T-helper 2 cell (primary cell): ENCODE data around the gene MYO15B.

ENCODE experiments used
- DNase-seq, 5 experiments: peaks; one replicate each; pipeline versions ENCODE4 v3.0.0 to v3.0.0-alpha.2; 2012 to 2022
- total RNA-seq, 2 donors: gene quantifications; one replicate each; lab custom pipeline; 2026; lab: John Stamatoyannopoulos, UW

The MYO15B gene
- total RNA-seq: 60.5 to 63.9 reads per million in 2 donors

DNA sequence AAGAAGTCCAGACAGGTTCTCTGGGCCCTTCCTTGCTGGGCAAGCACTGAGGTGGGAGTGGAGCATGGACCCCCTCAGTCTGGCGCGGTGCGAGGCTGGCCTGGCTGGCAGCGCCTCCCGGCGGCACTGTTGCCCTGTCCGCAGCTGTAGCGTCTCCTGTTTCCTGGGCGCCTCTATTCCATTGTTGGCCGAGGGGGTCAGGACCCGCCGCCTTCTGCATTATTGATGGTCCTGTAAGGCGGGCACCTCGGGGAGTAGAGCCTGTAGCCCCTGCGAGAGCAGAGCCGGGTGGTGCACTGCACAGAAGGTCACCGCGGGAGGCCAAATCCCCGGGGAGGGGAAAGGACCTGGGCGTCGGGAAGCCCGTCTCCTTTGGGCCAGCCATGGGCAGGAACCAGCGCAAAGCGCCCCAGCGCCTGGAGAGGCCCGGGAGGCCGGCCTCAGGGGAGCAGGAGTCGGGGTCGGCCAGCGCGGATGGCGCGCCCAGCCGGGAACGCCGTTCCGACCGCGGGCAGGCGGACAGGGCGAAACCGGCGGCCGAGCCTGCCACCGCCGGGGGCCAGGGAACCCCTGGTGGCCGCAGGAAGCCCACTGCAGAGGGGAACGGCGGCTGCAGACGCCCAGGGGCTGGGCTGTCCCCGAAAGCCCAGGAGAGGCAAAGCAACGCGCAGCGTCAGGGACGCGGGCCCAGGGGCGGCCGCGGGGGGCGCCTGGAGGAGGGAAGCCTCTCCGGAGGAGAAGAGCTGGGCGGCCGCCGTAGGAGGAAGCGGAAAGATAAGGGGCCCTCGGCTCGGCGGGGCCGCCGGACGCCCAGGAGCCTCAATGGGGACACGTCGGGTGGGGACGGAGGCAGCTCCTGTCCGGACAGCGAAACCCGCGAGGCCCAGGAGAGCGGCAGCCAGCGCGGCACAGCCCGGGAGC, at the start of gene MYO15B:
MYO15B (plus strand) TSS at position 126 of the 921 bp plus-strand sequence; CDS start at position 384, 258 bp downstream.
- DNase-seq: peak in 4 of 5 experiments; percentile 26 to 53 (median 39)

DNA sequence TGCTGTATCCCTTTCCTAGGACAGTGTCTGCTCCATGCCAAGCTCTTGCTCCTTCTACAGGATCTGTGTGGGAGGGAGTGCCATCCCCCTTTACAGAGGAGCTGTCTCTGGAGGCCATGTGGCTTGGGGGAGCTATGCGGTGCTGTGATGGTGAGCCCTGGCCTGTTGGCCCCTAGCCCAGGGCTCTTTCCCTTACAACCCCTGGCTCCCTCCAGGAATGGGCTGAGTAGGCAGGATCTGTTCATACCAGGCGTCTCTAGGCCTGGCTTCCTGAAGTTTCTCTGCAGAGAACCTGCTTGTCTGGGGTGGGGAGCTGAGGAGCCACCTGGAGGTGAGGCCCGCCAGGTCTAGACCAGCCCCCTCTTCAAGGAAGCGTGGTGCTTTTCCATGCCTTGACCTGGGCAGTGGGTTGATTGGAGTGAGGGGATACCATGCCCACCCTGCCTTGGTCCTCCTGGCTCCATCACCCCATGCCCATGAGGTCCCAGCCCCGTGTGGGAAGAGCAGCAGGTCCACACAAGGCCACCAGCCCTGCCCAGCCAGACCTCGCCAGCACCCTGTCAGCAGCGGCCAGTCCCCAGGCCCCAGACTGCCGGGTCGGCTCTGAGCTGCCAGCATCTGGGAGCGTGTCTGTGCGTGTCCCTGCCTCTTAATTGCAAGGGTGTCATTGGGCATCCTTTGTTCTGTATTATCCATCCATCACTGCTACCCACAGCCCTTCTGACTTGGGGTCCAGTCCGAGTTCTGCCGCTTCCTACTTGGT, 47.5 kb upstream of the MYO15B start:
- no peak for DNase-seq

DNA sequence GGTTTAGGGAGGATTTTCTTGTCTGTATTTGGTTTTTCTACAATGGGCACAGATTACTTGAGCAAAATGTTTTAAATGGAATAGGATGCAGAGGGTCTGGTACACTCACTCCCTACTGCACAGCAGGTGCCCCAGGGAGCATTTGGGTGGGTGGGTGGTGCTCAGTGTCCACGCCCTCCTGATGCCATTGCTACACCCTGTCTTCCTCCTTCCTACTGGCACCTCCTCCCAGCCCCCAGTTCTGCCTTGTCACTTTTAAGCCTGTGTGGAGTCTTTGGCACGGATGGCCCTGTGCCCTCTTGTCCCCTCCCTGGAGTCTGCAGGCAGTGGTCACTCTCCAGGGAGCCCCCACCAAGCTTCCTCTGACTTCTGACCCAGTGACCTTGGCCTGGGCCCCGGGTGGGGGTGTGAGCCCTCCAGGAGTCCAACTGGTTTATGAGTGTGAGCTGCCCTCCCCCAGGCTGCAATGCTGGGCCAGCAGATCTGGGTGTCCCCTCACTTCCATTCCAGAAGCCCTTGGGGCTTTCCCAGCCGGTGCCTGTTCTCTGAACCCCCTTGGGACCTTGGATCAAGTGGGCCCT, 46.6 kb upstream of the MYO15B start:
- no peak for DNase-seq

DNA sequence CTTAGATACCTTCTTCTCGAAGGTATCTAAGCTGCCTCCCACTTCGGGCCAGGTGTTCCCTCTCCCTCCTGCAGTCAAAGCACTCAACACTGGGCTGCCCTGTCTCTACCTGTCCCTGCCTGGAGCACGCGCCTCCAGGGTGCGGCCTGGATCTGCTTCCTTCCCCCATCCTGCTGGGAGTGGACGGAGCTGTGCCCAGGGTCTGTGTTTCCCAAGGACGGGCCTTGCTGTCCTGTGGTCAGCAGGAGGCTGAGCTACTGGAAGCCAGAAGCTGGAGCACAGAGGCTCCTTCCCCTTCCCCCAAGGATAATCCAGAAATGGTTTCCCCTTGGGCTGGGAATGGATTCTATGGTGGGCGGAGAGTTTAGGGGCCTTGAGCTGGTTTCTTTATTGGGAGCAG, 45.4 kb upstream of the MYO15B start:
- no peak for DNase-seq

DNA sequence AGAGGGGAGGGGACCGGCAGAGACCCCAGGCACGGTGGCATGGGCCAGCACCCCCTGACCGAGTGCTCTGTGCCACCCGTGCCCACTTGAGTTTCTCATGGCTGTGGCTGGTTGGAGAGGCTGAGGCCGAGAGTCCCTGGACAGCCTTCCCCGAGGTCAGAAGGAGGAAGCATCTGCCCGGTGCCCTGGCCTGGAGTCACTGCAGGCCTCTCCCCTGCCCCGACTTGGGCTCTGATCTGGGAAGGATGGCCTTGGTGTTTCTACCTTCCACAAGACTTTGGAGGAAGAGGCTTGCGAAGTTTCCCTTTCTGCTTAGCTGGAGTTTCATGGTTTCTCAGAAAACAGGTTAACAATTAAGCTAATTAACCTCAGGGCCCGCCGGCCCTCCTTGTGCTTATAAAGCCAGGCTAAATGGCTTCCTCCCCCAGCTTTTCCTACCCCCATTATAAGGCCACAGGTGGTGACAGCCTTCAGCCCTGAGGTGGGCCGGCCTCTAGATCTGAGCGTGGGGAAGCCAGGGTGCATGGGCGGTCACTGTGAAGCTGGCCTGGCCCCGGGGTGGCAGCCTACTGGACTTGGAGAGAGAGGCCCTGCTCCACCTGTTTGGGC, 44.8 kb upstream of the MYO15B start:
- no peak for DNase-seq

DNA sequence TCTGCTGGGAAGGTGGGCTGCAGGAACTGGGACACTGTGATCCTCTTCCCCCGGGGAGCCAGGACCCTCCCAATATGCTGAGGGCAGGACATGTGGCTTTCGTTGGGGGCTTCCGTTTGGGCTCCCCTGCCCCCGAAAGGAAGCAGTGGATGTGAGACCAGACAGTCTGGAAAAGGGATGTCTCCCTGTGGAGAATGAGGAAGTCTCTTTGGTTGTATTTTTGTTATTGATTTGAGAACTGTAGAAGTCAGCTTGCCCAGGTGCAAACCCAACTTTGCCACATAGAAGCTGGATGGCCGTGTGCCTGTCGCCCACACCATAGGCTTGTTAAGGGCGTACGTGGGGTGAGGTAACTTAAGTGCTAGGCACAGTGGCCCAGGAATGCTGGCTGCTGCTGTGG, 43.4 kb upstream of the MYO15B start:
- no peak for DNase-seq

DNA sequence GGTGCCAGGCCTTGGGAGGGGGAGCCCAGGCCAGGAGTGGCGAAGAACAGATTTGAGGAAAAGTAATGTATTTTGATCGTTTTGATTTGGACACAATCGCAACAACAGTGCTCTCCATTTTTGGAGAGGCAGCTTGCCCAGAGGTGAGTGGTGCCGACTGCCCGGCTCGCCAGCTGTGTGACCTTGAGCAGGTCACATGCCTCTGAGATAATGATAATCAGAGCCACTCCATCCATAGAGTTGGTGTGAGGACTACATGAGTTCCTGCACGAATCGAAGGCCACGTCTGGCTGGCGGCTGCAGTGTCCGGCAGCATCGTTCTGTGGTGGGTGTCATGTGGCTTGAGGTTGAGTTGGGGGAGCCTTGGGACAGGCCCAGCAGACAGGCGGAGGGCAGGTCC, 41.4 kb upstream of the MYO15B start:
- DNase-seq: no peak

DNA sequence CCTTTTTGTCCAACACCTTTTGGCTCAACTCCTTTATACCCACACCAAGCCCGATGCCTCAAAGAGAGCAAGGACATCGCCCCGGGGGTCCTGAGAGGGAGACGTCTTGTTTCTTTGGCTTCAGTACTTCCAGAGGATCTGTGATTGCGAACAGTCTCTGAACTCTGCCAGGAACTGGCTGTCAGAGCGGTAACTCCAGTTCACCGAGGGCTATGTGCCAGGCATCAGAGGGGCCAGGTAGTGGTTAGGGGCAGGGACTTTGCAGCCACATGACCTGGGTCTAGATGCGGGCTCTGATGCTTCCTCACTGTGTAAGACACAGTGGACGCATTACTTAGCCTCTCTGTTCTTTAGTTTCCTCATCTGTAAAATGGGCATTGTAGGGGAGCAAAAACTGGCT, 40.5 kb upstream of the MYO15B start:
- DNase-seq: no peak

DNA sequence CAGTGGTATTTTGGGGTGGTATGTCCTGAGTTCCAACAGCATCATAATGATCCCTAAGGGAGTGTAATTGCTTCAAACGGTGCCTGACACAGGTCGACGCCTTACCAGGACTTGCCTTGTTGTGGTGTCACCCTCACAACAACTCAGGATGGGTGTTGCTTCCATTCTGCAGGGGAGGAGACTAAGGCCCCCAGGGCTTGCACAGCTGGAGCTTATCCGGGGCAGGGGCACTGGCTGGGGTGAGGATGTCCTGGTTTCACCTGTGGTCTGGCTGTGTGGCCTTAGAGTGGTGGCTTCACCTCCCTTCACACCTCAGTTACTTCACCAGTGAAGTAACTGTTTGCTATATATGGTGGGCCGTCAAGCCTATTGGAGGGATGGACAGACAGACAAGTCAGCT, 38.8 kb upstream of the MYO15B start:
- no peak for DNase-seq

DNA sequence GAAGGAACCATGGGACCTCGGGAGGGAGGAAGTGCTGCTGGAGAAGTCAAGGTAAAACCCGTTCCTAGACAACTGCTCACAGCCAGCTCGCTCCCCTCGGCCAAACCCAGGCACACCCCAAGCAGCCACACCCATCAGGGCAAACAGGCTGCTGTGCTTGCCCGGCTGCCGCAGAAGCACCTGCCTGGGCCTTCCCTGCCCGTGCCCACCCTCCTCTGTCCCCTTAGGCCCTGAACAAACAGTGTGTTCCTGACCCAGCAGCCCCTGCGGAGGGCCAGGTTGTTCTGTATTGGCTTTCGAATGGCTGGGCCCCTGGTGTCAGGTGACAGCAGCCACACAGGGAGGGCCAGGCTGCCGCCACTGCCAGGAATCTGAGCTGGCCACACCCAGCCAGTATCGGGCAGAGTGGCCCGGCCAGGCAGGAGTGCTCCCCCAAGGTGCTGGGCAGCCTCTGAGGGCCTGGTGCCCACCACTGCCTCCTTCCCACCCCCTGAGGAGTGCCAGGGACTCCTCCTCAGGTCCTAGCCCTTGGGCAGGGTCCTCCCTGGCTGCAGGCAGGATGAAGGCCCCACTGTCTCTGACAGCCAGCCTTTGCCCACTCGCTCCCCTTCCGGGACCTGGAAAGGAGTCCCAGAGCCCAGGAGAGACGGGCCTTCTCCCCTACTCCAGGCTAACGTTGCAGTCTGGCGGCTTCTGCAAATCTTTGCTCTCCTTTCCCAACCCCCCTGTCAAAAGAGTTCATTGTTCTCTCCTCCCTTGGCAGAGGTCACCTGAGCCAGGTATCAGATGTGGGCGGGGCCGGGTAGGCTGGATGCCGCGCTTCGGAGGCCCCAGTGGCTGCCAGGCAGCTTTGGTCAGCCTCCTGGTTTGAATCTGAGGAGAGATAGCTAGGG, 38.1 kb upstream of the MYO15B start:
- no peak for DNase-seq

DNA sequence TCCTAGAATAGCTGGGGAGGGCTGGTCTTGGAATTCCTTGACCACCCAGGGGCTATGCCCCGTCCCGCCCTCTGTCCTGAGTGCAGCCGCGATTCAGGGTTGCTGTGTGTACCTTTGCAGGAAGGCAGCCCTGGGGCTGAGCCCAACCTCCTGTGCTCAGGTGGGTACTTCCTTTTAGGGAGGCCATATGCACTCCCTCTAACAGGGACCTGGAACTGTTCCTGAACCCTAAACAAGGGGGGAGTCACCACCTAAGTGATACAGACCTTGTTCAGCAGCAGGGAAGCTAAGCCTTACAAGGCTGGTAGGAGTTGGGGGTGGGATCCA, 37.5 kb upstream of the MYO15B start:
- no peak for DNase-seq

DNA sequence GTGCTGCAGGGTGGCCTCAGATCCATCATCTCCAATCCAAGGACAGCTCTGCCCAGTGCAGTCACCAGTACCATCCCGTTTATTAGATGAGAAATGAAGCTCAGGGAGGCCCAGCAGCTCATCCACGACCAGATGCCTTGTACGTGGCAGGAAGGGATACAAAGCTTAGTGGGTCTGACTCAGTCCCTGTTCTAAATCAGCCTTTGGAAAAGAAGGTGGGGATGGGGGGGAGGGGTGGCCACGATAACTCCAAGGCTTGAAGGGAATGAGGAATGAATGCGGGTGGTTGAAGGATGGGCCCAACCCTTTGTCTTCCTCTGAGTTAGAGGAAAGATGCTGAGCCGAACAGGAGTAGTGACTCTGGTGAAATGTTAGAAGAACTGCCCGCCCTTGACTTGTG, 36.3 kb upstream of the MYO15B start:
- DNase-seq: no peak

DNA sequence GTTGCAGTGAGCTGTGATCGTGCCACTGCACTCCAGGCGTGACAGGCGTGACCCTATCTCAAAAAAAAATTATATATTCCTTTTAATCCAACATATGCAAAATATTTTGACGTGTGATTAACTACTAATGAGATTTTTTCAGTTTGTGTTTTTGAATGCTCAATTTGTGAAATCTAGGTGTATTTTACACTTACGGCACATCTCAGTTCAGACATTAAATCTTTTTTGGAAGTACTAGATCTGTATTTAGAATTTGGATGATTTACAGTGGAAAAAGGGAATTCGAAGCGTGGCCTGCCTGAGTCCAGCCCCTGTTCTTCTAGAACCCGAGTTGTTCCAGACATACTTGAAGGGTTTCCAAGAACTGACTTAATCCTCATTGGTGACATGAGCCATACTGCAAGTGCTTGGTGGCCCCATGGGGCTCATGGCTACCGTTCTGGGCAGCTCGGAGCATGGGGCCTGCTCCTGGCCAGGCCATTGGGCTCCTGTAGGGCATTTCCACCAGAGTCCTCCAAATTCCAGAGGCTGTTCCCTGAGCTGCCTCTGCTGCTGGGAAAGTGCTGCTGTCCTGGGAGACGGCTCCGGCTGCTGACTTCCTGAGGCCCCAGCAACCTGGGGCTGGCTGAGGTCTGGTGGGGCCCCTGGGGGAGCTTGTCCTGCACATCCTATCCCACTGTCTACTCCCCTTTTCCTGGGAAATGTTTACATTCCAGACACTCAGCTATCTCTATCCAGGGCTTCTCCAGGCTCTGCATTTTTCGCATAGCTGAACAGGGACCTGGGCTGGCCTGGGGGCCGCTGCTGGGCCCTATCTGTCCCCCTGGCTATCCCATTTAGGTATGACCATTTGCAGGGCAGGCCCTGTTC, 34.9 kb upstream of the MYO15B start:
- DNase-seq: no peak

DNA sequence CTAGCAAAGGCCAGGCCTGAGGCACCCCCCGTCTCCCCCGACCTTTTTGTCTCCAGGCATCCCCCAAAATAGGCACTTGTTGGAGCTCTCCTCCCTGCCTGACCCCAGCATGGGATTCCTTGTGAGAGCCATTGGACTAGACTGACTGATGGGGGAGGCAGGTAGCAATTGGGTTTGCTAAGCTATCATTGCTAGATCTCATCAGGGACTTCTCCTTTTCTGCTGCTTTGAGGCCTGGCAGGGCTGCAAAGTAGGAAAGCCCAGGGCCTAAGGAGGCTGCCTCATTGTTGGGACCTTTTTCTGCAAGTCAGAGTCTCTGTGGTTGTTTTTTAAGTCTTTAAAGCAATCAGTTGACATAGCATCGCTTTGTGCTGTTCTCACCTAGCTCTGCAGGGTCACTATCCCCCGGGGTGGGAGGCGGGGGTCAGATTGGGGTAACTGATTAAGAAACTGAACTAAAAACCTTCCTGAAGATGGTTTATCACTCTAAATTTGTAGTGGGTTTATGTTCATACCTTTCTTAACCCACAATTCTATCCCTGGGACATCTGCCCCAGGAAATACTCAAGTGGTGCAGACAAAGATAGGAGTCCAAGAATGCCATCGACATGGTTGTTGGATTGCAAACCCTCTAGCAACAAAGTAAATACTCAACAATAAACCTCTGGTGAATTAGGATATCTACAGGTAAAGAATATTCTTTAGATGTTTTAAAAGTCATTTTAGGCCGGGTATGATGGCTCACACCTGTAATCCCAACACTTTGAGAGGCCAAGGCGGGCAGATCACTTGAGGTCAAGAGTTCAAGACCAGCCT, 34.1 kb upstream of the MYO15B start:
- no peak for DNase-seq

DNA sequence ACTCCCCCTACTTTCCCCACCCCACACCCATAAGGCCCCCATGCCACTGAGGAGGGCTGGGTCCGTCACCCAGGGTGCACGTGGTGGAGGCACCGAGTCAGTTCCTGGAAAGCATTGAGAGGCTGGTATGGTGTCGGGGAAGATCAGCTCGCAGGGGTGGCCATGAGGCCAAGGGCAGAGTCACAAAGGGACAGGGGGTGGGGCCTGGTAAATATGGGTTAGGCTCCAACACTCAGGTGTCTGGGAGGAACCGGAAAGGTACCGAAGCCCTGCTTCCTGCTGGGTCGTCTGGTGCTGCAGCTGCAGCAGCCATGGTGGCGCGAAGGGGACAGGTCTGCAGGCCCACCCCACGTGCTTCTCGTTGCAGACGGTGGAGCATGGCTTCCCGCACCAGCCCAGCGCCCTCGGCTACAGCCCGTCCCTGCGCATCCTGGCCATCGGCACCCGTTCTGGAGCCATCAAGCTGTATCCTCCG, 31.9 kb upstream of the MYO15B start:
- no peak for DNase-seq

DNA sequence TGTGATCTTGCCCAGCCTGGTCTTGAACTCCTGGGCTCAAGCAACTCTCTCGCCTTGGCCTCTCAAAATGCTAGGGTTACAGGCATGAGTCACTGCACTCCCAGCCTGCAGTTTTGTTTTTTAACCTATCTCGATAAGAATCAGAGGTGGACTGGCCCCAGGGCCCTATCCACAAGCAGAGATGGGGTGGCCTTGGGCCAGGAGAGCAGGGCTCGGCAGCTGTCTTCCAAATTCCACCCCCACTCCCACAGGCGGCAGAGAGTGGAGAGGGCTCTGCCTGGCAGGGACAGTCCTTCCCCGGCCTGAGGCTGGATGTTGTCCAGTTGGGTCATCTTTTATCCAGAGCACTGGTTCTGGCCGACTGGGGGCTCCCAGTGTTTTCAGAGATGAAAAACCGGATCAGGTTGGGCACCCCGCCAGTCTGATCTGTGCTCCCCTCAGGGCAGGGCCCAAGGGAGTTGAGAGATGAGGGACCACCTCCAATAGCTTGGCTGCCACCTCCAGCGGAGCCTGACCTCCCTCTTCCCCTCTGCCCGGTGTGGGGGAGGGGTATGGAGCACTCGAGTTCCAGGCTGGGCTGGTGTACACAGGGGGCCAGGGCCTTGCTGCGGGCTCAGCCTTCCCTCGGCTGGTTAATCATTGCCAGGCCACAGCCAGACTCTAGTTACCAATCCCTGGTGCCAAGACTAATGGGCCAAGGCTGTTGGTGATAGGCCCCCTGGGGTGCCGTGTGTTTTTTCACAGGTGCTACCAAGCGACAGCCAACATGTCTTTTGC, 30.3 kb upstream of the MYO15B start:
- DNase-seq: no peak

DNA sequence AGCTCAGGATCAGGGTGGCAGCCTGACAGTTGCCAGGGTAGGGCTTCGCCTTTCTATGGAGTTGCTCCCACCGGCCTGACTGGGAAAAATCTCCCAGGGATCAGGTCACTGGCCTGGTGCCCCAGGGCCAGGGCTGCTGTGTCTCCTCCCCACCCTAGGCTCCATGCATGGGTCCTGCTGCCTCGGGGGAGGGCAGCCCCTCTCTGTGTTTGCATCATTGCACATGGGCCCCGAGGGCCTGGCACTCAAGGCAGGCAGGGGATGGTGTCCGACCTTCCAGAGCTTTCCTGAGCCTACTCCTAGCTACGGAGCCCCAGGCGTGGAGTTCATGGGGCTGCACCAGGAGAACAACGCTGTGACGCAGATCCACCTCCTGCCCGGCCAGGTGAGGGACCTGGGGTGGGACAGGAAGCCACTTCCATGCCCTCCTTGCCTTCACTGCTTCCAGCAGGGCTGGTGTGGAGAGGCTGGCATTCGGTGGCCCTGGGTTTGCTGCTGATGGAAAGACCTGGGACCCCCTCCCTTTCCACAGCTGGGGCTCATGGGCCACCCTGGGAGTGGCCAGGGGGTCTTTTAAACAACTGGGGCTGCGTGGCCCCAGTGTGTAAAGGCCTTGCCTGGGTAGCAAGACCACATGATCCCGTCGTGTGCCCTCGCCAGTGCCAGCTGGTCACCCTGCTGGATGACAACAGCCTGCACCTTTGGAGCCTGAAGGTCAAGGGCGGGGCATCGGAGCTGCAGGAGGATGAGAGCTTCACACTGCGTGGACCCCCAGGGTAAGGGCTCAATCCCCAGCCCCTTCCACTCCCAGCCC, 29.5 kb upstream of the MYO15B start:
- no peak for DNase-seq
